Transverse colon (tissue), 4 donors: ENCODE data around the gene PDE4D.

Experiments used
- CTCF ChIP-seq, 5 experiments: fragments of 200-600 bp in 3 of 5; fragments of 450-650 bp in 2 of 5; sonication (generic) in 3 of 5; IDR thresholded peaks; 1 replicate in 2 of 5; 2 replicates in 3 of 5; pipeline ENCODE4 v1.5.1; 2016 to 2017; ENCODE audit warnings: antibody characterized with exemption in 5 of 5, inconsistent platforms in 3 of 5, mild to moderate bottlenecking in 2 of 5, moderate library complexity in 1 of 5
- EP300 ChIP-seq: sonication (generic); formaldehyde crosslinking; IDR thresholded peaks from one replicate; pipeline ENCODE4 v1.6.1; 2017; ENCODE audit warnings: antibody characterized with exemption, low read depth
- POLR2A ChIP-seq: fragments of 450-650 bp; IDR thresholded peaks from one replicate; pipeline ENCODE4 v1.6.1; 2016; ENCODE audit warnings: antibody characterized with exemption, mild to moderate bottlenecking, moderate library complexity
- POLR2AphosphoS5 ChIP-seq, 3 donors: sonication (generic); formaldehyde crosslinking; IDR thresholded peaks; one replicate each; pipeline ENCODE4 v1.6.1; 2016; ENCODE audit warnings: antibody characterized with exemption in 3 of 3

GRCh38 chr5:59064293-59064692, 829.2 kb downstream of the PDE4D start:
- TF ChIP-seq CTCF (IDR thresholded peaks at IDR 0.05) (no peak), POLR2AphosphoS5 (IDR thresholded peaks at IDR 0.05) (no peak), POLR2A (no peak), EP300 (no peak)
